BJ (cell line): ENCODE data around the gene MRGPRX2. TPM values are rescaled to one million over a fixed set of nuclear protein-coding genes. Genes with fewer than 3 reads are reported as not detected.

Source experiments
- CTCF ChIA-PET: fragments of 350-600 bp; formaldehyde crosslinking; extraction: SDS; loops from one replicate; lab custom pipeline; 2021; ENCODE audit warnings: antibody characterized with exemption, inconsistent platforms; lab: Yijun Ruan, JAX
- POLR2A ChIA-PET: fragments of 300-600 bp; sonication (Branson Sonifier 250); formaldehyde crosslinking; extraction: SDS; loops from one replicate; lab custom pipeline; 2021; ENCODE audit warnings: antibody characterized with exemption; lab: Charles Lee
- DNase-seq: peaks from one replicate; pipeline ENCODE4 v3.0.0-alpha.2; 2011; ENCODE audit warnings: low read depth
- H3K27me3 ChIP-seq: 2 replicates; pipeline ENCODE4 v1.6.0; 2011; ENCODE audit warnings: low read length; ENCODE audit not compliant: control insufficient read depth, insufficient read depth
- H3K36me3 ChIP-seq: 2 replicates; pipeline ENCODE4 v1.5.1; 2011; ENCODE audit warnings: low read length; ENCODE audit not compliant: control insufficient read depth, insufficient read depth
- H3K4me3 ChIP-seq: 2 replicates; pipeline ENCODE4 v1.5.1; 2011; ENCODE audit warnings: low read depth, mild to moderate bottlenecking, control low read depth, low read length
- polyA plus RNA-seq: library from polyadenylated mRNA; depleted of rRNA; stranded (reverse); fragments of >200 nt; gene quantifications from 2 replicates; pipeline ENCODE4 v1.2.3, GENCODE V29; 2011
- TF ChIP-seq, protein P1 (sequence below): IDR thresholded peaks from 2 replicates; pipeline ENCODE4 v1.5.1; 2011; ENCODE audit warnings: low read depth, mild to moderate bottlenecking, control low read depth, inconsistent platforms, low read length, moderate library complexity; ENCODE audit not compliant: insufficient read depth

MRGPRX2 gene
- polyA plus RNA-seq, 1 experiment = not detected

DNA sequence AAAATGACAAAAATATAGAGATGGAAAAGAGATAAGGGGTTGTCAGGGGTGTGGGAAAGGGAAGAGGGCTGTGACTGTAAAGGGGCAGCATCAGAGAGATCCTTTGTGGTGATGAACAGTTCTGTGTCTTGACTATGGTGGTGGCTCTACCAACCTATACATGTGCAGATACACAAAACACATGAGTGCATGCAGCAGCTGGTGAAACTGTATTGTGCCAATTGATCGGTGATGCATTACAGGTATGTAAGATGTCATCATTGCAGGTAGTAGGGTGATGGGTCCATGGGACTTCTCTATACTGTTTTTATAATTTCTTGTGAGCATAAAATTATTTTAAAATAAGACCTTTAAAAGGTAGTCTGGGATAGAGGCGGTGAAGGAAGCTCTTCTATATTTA, 32.3 kb upstream of the MRGPRX2 start:
- H3K27me3 ChIP-seq = peaks cover 6% of the 10 kb centered on the region
- CTCF ChIA-PET = interaction anchor here (1.3 to 1.4 kb wide), 2 partner anchors 15 to 21 kb away, joined by 5 to 8 read pairs; no protein-coding TSS in a partner anchor

DNA sequence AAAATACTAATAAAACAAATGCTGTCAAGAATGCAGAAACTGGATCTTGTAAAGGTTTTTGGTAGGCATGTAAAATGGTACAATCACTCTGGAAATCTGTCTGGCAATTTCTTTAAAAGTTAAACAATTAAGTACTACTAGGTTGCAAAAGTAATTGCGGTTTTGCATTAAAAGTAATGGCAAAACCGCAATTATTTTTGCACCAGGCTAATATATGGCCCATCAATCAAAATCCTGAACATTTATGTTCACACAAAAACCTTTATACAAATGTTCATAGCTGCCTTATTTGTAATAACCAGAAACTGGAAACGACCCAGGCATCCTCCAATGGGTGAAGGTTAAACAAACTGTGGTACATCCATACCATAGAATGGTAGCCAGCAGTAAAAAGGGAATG, 31.8 kb upstream of the MRGPRX2 start:
- H3K36me3 ChIP-seq = no peaks in the 10 kb centered on the region
- H3K4me3 ChIP-seq = no peak overlapping the region
- peaks cover 6% of the 10 kb centered on the region for H3K27me3 ChIP-seq
- ChIA-PET CTCF (no interaction called here), POLR2A (no interaction called here)
- no peak for DNase-seq
- TF ChIP-seq, protein P1, sequence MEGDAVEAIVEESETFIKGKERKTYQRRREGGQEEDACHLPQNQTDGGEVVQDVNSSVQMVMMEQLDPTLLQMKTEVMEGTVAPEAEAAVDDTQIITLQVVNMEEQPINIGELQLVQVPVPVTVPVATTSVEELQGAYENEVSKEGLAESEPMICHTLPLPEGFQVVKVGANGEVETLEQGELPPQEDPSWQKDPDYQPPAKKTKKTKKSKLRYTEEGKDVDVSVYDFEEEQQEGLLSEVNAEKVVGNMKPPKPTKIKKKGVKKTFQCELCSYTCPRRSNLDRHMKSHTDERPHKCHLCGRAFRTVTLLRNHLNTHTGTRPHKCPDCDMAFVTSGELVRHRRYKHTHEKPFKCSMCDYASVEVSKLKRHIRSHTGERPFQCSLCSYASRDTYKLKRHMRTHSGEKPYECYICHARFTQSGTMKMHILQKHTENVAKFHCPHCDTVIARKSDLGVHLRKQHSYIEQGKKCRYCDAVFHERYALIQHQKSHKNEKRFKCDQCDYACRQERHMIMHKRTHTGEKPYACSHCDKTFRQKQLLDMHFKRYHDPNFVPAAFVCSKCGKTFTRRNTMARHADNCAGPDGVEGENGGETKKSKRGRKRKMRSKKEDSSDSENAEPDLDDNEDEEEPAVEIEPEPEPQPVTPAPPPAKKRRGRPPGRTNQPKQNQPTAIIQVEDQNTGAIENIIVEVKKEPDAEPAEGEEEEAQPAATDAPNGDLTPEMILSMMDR = no peak

More for the DNA sequence above, 32.3 kb upstream of the MRGPRX2 start:
- no peaks in the 10 kb centered on the region for H3K36me3 ChIP-seq
- H3K4me3 ChIP-seq = no peak overlapping the region
- POLR2A ChIA-PET = no interaction called here
- TF ChIP-seq, protein P1 = no peak
- DNase-seq = no peak

GRCh38 chr11:19091366-19091765, 30.8 kb upstream of the MRGPRX2 start:
- TF ChIP-seq, protein P1 = no peak
- ChIA-PET CTCF (interaction anchor here (1.0 to 1.5 kb wide), 2 partner anchors 14 to 19 kb away, joined by 3 to 4 read pairs; no protein-coding TSS in a partner anchor), POLR2A (no interaction called here)
- Histone ChIP-seq H3K36me3 (no peaks in the 10 kb centered on the region), H3K4me3 (no peak overlapping the region), H3K27me3 (peaks cover 2% of the 10 kb centered on the region; the same call in 1 of the 2 replicates)
- no peak for DNase-seq

- Histone ChIP-seq H3K36me3 (no peaks in the 10 kb centered on the region), H3K4me3 (no peak overlapping the region), H3K27me3 (peaks cover 2% of the 10 kb centered on the region; the same call in 1 of the 2 replicates)
- no peak for DNase-seq
- ChIA-PET CTCF (interaction anchor here (1.0 to 3.9 kb wide), 5 partner anchors 9 to 170 kb away, joined by 3 to 10 read pairs (median 4); no protein-coding TSS in a partner anchor), POLR2A (no interaction called here)
- TF ChIP-seq, protein P1 = no peak
Measured at GRCh38 chr11:19089421-19089820, 28.9 kb upstream of the MRGPRX2 start.

DNA sequence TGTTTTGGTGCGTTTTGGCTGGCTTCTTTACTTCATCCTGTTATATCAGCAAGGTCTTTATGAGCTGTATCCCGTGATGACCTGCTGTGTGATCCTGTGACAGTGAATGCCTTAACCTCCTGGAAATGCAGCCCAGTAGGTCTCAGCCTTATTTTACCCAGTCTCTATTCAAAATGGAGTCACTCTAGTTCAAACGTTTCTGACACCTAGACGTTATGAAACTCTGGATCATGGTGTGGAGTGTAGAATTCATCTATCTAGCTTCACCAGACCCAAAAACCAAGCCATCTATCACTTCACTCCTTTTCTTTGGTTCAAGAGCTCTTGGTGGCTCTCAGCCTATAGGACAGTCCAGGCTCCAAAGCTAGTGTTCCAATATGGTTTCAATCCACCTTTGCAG, 28.3 kb upstream of the MRGPRX2 start:
- TF ChIP-seq, protein P1 = no peak
- POLR2A ChIA-PET = no interaction called here

More for the DNA sequence above, 28.3 kb upstream of the MRGPRX2 start:
- CTCF ChIA-PET = interaction anchor here (1.0 to 3.9 kb wide), 7 partner anchors 8 to 170 kb away, joined by 3 to 10 read pairs (median 4); partner anchors contain the start of gene ZDHHC13
- DNase-seq = no peak
- Histone ChIP-seq H3K27me3 (no peaks in the 10 kb centered on the region; the same call in 1 of the 2 replicates), H3K4me3 (no peak overlapping the region), H3K36me3 (no peaks in the 10 kb centered on the region)
